GM12874 (cell line): ENCODE data around the gene KDM4C.

Experiments used
- TF ChIP-seq, protein P1 (sequence below): IDR thresholded peaks from 2 replicates; pipeline ENCODE4 v1.5.1; 2011; ENCODE audit warnings: low read depth, mild to moderate bottlenecking, control low read depth, low read length, moderate library complexity; ENCODE audit not compliant: insufficient read depth

Gene KDM4C

DNA sequence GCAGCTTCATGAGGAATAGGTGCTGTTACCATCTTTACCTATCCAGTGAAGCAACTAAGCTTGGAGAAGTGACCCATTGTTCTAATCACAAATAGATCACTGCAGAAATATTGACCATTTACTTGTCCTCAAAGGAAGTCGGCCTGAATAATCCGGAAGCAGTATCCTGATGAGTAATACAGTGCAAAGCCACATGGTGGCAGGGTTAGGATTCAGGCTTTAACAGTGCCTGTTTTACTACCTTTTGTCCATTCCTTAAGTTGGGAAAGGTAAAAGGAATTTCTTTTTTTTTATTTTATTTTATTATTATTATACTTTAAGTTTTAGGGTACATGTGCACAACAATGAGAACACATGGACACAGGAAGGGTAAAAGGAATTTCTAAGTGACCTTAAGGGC is 336.3 kb downstream of the KDM4C start:
- TF ChIP-seq, protein P1, sequence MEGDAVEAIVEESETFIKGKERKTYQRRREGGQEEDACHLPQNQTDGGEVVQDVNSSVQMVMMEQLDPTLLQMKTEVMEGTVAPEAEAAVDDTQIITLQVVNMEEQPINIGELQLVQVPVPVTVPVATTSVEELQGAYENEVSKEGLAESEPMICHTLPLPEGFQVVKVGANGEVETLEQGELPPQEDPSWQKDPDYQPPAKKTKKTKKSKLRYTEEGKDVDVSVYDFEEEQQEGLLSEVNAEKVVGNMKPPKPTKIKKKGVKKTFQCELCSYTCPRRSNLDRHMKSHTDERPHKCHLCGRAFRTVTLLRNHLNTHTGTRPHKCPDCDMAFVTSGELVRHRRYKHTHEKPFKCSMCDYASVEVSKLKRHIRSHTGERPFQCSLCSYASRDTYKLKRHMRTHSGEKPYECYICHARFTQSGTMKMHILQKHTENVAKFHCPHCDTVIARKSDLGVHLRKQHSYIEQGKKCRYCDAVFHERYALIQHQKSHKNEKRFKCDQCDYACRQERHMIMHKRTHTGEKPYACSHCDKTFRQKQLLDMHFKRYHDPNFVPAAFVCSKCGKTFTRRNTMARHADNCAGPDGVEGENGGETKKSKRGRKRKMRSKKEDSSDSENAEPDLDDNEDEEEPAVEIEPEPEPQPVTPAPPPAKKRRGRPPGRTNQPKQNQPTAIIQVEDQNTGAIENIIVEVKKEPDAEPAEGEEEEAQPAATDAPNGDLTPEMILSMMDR: no peak

DNA sequence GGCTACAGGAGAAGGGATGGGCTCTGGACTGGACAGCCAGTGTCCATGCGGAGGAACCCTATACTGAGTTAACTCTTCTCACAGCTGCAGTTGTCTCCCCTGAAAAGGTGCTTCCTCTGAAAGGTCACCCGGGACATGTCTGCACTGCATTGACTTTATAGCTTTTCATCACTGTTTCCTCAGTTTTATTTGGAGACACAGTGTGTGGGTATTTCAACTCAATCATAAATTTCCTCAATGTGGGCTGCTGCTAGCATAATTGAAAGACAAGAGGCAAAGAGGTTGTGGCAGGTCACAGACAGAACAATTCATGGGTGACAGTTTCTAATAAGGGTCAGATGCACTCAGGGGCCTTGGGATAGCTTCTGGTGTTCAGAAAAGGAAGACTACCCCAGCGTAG is 336.8 kb downstream of the KDM4C start:
- TF ChIP-seq, protein P1: no peak

DNA sequence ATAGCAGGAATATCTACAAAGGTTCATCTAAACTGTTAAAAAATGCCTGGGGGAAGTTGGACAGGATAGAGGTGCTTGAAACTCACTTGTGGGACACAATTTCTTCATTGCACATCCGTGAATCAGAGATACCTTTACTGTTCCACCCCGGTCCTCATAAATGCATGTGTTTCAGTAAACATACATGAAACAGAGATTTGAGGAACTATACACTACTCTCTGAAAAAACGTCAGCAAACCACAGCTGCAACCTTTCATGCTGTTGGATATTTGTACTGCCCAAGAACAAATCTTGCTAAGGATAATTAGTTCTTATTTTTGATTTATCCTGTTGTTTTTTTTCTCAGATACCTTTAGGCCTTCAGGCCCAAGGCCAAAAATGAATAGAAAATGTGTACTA is 337.3 kb downstream of the KDM4C start:
- TF ChIP-seq, protein P1: no peak

DNA sequence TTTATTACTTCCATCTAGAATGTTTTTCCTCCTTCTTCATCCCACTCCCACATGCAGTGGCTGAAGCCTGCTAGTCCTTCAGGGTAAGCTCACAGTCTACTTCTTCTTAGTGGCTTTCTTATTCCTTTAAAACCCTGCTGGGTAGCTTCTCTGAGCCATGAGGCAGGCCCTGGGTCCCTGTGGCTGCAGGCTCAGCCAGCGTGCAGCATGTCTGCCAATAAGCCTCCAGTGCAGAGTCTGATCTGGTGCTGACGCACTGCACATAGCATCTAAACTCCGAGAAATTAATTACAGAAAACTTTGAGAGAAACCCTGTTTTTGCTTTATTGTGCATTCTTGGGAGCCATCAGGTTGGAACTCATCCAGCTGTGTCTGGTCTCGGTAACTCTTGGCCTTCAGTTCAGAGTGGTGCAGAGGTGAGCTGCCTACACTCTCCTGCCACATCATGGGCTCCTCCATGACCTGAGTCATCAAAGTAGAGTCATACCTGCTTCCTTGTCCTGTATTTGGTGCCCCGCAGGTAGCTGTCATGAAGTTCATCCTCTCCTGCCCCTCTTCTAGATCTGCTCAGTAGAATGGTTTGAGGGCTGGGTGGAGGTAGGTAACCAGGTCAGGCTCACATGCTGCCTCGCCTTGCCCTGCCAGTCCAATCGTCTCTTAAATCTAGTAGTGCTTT is 339.4 kb downstream of the KDM4C start:
- TF ChIP-seq, protein P1: no peak

DNA sequence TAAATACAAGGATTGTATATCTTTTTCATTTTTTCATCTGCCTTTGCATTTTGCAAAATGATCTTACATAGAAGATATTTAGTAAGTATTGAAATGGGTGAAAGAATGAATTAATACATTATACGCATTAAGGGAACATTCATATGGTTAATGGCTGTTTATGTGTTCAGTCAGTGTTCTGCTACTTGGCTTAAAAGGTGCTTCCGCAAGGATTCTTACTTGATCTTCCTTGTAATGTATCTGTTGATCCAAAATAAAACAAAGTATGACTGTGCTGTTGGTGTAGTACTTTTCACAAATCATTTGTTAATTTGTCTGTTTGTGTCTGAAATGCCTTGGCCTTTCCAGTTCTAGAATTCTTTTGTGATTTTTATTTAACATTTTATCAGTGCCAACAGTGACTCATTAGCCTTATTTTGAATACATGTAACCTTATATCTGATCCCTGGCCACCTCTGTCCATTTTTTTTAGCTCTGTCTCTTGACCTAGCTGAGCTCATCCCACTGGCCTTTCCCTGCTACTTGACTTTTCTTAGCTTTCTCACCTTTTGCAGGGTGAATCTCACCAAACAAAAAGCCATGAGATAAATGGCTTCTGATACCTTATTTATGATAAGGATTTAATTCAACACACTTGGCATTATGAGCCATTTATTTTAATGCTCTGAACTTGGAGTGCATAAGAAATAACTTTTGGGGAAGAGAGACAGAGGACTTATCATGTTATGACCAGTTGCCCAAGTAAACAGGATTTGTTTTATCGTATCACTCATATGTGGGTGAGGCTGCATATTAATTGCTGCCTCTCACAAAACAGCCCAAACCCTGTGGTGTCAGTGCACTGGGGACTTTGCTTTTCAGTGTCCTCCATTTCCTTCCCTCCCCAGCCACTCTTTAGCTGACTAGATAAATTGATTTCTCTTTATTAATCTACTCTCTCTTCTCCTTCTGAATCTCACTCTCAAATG is 340.3 kb downstream of the KDM4C start:
- TF ChIP-seq, protein P1: no peak

DNA sequence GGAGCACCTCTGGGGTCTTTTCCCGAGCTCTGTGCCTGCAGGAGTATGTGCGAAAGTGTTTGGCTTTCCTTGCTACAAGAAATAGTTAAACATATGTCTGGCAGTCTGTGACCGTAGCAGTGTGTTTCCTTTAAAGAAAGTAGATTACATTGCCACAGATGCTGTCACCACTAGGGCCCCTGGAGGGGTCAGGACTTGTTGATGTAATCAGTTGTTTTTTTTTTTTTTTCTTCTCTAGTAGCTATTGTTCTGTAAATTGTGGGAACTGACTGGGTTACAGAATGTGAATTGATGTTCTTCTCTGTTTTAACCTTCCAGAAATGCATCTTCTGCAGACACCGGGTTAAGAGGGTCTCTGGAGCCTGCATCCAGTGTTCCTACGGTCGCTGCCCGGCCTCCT is 345.6 kb downstream of the KDM4C start:
- TF ChIP-seq, protein P1: no peak

DNA sequence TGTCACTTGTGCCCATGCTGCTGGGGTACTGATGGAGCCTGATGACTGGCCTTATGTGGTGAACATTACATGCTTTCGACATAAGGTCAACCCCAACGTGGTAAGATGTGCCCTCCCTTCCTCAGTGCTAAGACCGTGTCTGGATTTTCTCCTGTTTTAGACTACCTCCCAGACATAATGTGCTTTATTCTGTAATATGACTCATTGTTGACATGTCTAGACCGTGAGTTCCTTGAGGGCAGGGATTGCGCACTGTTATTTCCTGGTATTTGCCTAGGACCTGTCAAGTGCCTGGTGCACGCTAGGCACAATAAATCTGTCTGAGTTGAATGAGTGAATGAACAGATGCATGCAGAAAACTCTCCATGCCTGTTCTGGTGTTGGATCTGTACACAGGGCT is 346.0 kb downstream of the KDM4C start:
- TF ChIP-seq, protein P1: no peak
